SH-SY5Y (cell line): ENCODE measurements around the gene DAB2IP.

ENCODE experiments used
- GATA2 ChIP-seq: IDR thresholded peaks from 2 replicates; pipeline ENCODE4 v1.6.1; 2011; ENCODE audit warnings: mild to moderate bottlenecking, low read depth, low read length
- GATA3 ChIP-seq: IDR thresholded peaks from 2 replicates; pipeline ENCODE4 v1.6.1; 2011; ENCODE audit warnings: low read depth, mild to moderate bottlenecking, low read length, moderate library complexity

GRCh38 chr9:121811751-121812150 is 160.3 kb downstream of the DAB2IP start:
- TF ChIP-seq GATA3 (no peak), GATA2 (no peak)
